Colonic mucosa (tissue), 4 donors: ENCODE measurements around the gene TENM4. TPM values are rescaled to one million over a fixed set of nuclear protein-coding genes. Genes with fewer than 3 reads are reported as not detected.

Experiments
- DNase-seq: peaks from one replicate; pipeline ENCODE4 v3.0.0-alpha.2; 2020
- H3K27ac ChIP-seq: fragments of 200-600 bp; one replicate; pipeline ENCODE4 v1.8.0; 2021
- H3K27me3 ChIP-seq: fragments of 200-600 bp; one replicate; pipeline ENCODE4 v1.8.0; 2021
- H3K36me3 ChIP-seq: fragments of 200-600 bp; one replicate; pipeline ENCODE4 v1.8.0; 2021
- H3K4me1 ChIP-seq: fragments of 200-600 bp; one replicate; pipeline ENCODE4 v1.8.0; 2021; ENCODE audit warnings: mild to moderate bottlenecking
- H3K4me3 ChIP-seq: fragments of 200-600 bp; one replicate; pipeline ENCODE4 v1.8.0; 2021
- H3K9ac ChIP-seq, 2 donors: one replicate each; pipeline ENCODE4 v1.7.0; 2013; ENCODE audit warnings: control low read depth in 2 of 2, low read depth in 2 of 2, low read length in 2 of 2
- H3K9me3 ChIP-seq: fragments of 200-600 bp; one replicate; pipeline ENCODE4 v1.8.0; 2021
- intact Hi-C: fragments of 100-400 bp; cut with DNase I; formaldehyde crosslinking; loops from one replicate; pipeline ENCODE4 v1.14.1; 2022
- total RNA-seq, 2 donors: library from RNA; stranded (reverse); fragmentation: NEBNext Ultra II Directional in 1 of 2; extraction: Animal tissue kit (Norgen Biotek cat#: 25700) in 1 of 2; gene quantifications; one replicate each; pipeline ENCODE4 v1.2.1, GENCODE V29; 2021
- TF ChIP-seq, protein P1 (sequence below): fragments of 200-600 bp; IDR thresholded peaks from one replicate; pipeline ENCODE4 v1.8.0; 2022; ENCODE audit warnings: antibody characterized with exemption, mild to moderate bottlenecking
- donor health status: healthy.
- donor health status: DM: no; HTN: no; CAD: no.
- donor health status: DM: no; HTN: no; CAD: no.

TENM4 gene
- total RNA-seq, 2 donors from 2014 or later: 0.48 to 1.2 TPM

DNA sequence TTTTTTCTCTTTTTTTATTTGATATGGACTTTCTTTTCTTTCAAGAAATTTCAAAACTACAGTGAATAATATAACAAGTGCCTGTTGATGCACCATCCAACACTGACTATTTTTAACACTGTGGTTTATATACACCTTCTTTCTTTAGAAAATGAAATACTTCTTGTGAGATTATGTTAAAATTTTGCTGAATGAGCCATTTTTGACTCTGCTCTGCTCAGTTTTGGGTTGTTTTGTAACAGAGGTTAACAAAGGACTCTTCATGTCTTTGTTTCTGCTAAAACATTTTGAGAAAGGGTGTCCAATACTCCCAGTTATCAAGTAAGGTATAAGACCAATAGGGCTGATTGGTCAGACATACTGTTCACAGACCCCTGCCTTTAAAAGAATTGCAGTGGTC is 44.0 kb upstream of the TENM4 start:
- DNase-seq: no peak
- intact Hi-C loops: no loop called here
- H3K4me3 ChIP-seq: no peak overlapping the region
- no peaks in the 10 kb centered on the region for H3K9me3 ChIP-seq
- H3K9ac ChIP-seq: no peak overlapping the region
- H3K27ac ChIP-seq: no peak overlapping the region
- H3K27me3 ChIP-seq: no peaks in the 10 kb centered on the region
- no peaks in the 10 kb centered on the region for H3K36me3 ChIP-seq
- H3K4me1 ChIP-seq: no peaks in the 10 kb centered on the region
- TF ChIP-seq, protein P1, sequence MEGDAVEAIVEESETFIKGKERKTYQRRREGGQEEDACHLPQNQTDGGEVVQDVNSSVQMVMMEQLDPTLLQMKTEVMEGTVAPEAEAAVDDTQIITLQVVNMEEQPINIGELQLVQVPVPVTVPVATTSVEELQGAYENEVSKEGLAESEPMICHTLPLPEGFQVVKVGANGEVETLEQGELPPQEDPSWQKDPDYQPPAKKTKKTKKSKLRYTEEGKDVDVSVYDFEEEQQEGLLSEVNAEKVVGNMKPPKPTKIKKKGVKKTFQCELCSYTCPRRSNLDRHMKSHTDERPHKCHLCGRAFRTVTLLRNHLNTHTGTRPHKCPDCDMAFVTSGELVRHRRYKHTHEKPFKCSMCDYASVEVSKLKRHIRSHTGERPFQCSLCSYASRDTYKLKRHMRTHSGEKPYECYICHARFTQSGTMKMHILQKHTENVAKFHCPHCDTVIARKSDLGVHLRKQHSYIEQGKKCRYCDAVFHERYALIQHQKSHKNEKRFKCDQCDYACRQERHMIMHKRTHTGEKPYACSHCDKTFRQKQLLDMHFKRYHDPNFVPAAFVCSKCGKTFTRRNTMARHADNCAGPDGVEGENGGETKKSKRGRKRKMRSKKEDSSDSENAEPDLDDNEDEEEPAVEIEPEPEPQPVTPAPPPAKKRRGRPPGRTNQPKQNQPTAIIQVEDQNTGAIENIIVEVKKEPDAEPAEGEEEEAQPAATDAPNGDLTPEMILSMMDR: no peak

DNA sequence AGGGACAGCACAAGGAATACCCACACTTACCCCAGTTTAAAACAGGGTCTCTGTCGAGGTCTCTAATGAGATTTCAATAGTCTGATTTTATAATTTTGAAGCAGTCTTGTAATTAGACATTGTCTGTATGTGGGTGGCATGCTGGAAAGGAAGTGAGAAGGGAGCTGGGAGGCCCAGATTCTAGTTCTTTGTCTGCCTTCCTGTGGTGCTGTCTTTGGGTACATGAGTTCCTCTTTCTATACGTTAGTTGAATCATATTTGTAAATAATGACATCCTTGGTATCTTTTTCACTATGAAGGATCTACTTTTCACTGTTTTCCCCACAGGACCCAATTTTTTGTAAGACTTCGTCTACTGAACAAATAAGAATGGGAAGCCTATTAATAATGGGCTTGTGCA is 42.0 kb upstream of the TENM4 start:
- no peaks in the 10 kb centered on the region for H3K27me3 ChIP-seq
- no peak for DNase-seq
- TF ChIP-seq, protein P1: no peak
- H3K9me3 ChIP-seq: no peaks in the 10 kb centered on the region
- H3K4me3 ChIP-seq: no peak overlapping the region
- intact Hi-C loops: no loop called here
- no peaks in the 10 kb centered on the region for H3K36me3 ChIP-seq
- H3K4me1 ChIP-seq: no peaks in the 10 kb centered on the region
- H3K27ac ChIP-seq: no peak overlapping the region
- no peak overlapping the region for H3K9ac ChIP-seq

DNA sequence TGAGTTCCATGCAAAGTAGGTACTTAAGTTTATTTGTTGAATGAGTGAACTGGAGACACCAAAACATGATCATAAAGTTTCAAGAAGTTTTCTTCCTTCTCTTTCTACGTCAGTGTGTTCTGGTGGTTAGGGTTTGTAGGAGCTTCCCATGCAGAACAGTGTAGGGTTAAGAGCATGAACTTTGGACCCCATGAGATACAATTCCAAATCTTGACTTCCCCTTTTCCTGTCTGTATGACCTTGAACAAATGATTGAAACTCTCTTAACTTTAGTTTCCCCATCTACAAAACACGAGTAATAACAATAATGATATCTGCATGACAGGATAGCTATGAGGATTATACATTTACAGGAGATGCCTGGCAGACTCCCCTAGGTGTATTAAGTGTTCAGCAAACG is 41.0 kb upstream of the TENM4 start:
- TF ChIP-seq, protein P1: no peak
- intact Hi-C loops: no loop called here
- no peaks in the 10 kb centered on the region for H3K36me3 ChIP-seq
- H3K4me1 ChIP-seq: no peaks in the 10 kb centered on the region
- H3K27me3 ChIP-seq: no peaks in the 10 kb centered on the region
- H3K9me3 ChIP-seq: no peaks in the 10 kb centered on the region
- no peak overlapping the region for H3K27ac ChIP-seq
- no peak overlapping the region for H3K4me3 ChIP-seq
- DNase-seq: no peak
- H3K9ac ChIP-seq: no peak overlapping the region

DNA sequence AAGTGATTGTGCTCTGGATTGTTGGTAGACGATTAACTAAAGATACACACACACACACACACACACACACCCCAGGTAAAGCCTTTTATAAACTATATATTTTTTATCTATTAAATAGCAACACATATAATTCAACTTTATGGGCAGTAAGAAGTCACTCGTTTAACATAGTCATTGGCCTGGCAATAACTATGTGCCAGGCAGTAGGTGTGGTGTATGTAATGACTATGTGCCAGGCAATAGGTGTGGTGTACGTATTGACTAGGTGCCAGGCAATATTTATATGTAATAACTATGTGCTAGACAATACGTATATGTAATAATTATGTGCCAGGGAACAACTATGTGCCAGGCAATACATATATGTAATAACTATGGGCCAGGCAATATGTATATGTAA is 40.0 kb upstream of the TENM4 start:
- H3K9ac ChIP-seq: no peak overlapping the region
- H3K36me3 ChIP-seq: no peaks in the 10 kb centered on the region
- H3K4me3 ChIP-seq: no peak overlapping the region
- no peaks in the 10 kb centered on the region for H3K4me1 ChIP-seq
- TF ChIP-seq, protein P1: no peak
- intact Hi-C loops: no loop called here
- no peaks in the 10 kb centered on the region for H3K27me3 ChIP-seq
- no peak for DNase-seq
- no peaks in the 10 kb centered on the region for H3K9me3 ChIP-seq
- H3K27ac ChIP-seq: no peak overlapping the region

DNA sequence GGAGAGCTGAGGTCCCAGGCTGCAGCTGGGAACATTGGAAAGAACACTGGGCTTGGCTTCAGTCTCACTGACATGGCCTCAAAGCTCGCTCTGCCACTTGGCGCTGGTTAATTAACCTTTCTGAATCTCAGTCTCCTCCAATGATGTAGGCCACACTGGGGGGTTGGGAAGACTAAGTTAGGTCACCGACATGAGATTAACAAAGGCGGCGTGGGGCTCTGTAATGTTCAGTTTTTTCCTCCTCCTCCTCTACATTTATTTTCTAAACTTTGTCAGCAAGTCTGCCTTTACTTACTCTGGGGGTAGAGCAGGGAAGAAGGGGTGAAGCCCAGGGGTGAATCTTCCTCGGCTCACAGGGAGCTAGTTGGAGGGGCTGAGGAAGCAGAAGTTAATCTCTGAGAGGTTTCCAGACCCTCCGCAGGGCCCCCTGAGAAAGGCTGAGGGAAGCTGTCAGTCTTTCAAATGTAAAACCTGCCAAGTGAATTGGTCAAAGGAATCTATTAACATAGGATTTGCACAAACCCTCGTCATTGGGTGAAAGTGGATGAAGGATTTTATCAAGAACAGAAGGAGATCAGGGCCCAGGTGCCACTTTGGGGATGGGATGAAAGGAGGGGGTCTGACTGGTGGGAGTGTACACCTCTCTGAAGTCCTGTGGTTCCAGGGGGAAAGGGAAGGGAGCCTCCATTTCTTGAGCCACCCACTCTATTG is 32.1 kb upstream of the TENM4 start:
- H3K27ac ChIP-seq: no peak overlapping the region
- no peak for DNase-seq
- intact Hi-C loops: no loop called here
- no peaks in the 10 kb centered on the region for H3K4me1 ChIP-seq
- TF ChIP-seq, protein P1: no peak
- H3K9me3 ChIP-seq: no peaks in the 10 kb centered on the region
- no peak overlapping the region for H3K4me3 ChIP-seq
- no peak overlapping the region for H3K9ac ChIP-seq
- H3K27me3 ChIP-seq: no peaks in the 10 kb centered on the region
- H3K36me3 ChIP-seq: no peaks in the 10 kb centered on the region
